Retinal pigment epithelial cell (primary cell): ENCODE measurements around the gene ING4.

ENCODE experiments used
- DNase-seq: peaks from one replicate; pipeline ENCODE4 v3.0.0-alpha.2; 2010; ENCODE audit warnings: low read depth
- H3K4me3 ChIP-seq: 2 replicates; pipeline ENCODE4 v1.5.1; 2011; ENCODE audit warnings: mild to moderate bottlenecking, low read length, control low read depth, moderate library complexity
- CTCF ChIP-seq: conservative IDR thresholded peaks from 2 replicates; pipeline ENCODE4 v1.5.1; 2011; ENCODE audit warnings: low read depth, low read length, control low read depth, inconsistent platforms

The ING4 gene

GRCh38 chr12:6606331-6607131, 56.4 kb downstream of the ING4 start:
- DNase-seq = no peak
- no peak for TF ChIP-seq CTCF
- H3K4me3 ChIP-seq = peak overlapping the region; percentile 64

- H3K4me3 ChIP-seq = peak overlapping the region; percentile 64
- peak; percentile 12 for TF ChIP-seq CTCF
- DNase-seq = no peak
Measured at GRCh38 chr12:6605421-6606330, 57.2 kb downstream of the ING4 start.

- no peak for DNase-seq
- peak overlapping the region; percentile 64 for H3K4me3 ChIP-seq
- TF ChIP-seq CTCF = no peak
Measured at GRCh38 chr12:6604259-6605029, 58.5 kb downstream of the ING4 start.

- H3K4me3 ChIP-seq = peak overlapping the region; percentile 19
Measured at GRCh38 chr12:6603095-6603567, 59.8 kb downstream of the ING4 start.

GRCh38 chr12:6602526-6602925, 60.4 kb downstream of the ING4 start:
- no peak for TF ChIP-seq CTCF
- H3K4me3 ChIP-seq = no peak overlapping the region
- DNase-seq = no peak

More at GRCh38 chr12:6603095-6603567, 59.8 kb downstream of the ING4 start:
- no peak for TF ChIP-seq CTCF
- no peak for DNase-seq
